Activated CD4-positive, alpha-beta T cell treated with anti-CD3 and anti-CD28 coated beads, Interleukin-2, amount 50 U/mL, for 1 hour (primary cell): ENCODE measurements around the gene C9orf50.

Source experiments
- DNase-seq: peaks from one replicate; pipeline ENCODE4 v3.0.0-alpha.2; 2020

The C9orf50 gene

DNA sequence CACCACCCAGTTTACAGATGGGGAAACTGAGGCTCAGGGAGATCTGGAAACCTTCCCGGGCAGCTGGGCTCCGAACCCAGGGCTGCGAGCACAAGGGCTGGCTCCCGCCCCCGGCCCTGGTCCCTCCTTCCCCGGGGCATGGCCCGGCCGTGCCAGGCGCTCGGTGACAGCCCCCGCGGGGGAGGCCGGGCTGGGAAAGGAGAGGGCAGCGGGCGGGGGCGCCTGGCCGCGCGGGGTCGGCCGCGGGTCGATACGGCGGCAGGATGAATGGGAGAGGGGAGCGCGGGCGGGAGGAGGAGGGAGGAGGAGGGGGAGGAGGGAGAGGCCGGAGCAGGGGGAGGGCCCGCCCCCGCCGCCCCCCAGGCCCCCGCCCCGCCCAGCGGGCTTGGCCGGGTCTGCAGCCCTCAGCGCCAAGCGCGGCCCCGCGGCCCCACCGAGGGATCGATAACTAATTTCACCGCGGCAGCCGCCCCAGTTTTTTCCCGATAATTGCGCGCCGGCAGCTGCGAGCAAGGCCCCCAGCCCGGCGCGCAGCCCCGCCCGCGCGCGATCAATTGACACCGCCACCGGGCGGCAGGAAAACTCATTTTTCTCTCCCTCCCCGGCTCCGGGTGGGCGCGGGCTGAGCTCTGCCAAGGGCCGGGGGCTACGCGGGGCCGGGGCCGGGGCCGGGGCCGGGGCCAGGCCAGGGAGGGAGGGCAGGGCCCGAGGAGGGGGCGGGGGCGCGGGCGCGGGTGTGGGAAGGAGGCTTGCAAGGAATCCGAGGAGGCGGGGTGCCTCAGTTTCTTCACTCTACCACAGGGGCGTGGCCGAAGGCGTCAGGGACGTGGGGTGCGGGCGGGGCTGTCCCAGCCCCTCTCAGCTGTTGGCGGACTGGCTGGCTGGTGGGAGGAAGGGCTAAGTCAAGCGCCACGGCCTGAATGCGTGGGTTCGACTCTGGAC lies 52.1 kb downstream of the C9orf50 start:
- DNase-seq, result peak; percentile 20

DNA sequence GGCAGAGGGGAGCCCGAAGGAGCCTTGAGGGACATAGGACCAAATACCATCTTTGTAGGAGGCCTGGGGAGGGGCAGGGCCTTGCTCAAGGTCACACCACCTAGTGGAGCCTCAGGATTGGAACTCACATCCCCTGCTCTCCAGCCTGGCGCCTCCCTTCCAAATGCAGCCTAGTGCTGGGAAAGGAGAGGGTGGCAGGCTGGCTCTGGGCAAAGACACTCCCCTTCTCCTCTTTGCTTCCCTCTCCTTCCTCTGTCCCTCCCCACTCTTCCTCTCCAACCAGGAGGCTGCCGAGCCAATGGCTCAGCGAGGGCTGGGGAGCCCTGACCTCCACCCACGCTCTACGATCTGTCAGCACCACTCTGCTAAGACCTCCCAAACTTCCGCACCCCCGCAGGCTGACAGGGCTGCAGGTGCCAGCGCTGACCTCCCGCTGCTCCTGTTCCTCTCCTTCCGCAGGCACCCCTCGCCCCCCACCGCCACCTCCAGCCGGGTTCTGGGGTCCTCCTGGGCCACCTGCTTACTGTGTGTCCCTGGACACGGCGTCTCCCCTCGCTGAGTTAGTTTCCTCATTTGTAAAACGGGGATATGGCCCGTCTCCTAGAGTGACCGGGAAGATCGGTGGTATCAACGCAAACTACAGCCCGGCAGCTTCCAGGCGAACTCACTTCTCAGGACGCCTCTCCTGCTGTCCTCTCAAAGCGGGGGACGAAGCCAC lies 52.9 kb downstream of the C9orf50 start:
- no peak for DNase-seq

DNA sequence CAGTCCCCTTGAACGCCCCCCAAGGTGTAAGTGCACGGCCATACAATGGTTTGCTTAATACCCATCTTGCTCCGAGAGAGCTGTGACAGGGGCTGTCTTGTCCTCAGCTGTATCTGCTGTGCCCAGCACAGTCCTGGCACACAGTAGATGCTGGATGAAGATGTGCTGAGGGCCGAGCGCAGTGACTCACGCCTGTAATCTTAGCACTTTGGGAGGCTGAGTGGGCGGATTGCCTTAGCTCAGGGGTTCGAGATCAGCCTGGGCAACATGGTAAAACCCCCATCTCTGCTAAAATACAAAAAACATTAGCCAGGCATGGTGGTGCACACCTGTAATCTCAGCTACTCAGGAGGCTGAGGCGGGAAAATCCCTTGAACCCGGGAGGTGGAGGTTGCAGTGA lies 53.6 kb downstream of the C9orf50 start:
- no peak for DNase-seq

DNA sequence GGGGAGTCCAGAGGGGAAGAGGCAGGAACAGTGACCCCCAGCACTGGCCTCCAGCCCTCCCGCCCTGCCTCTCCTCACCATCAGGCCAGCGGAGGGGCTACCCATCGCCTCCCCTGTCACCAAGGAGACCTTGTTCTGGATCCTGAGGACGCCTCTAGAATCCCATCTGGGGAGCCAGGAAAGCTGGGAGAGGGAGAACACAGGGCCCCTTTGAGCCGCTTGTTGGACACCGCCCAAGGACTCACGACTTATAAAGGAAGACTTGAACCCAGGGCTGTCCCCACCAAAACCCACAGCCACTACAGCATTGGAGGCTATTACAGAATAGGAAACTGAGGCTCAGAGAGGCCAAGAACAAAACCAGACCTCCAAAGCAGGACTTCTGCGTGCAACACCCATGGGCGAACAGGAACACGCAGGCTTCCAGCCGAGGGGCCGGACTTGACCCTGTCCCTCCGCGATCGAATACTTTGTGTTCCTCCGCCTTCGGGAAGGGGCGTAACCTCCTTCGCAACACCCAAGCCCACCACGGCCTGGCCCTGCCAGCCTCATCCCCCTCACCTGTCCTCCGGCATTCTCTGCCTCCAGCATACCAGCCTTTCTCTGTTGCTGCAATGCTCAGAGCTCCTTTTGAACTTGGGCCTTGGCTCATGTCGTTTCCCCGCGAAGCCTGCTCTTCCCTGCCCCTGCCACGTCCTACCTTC lies 54.2 kb downstream of the C9orf50 start:
- DNase-seq, result no peak

DNA sequence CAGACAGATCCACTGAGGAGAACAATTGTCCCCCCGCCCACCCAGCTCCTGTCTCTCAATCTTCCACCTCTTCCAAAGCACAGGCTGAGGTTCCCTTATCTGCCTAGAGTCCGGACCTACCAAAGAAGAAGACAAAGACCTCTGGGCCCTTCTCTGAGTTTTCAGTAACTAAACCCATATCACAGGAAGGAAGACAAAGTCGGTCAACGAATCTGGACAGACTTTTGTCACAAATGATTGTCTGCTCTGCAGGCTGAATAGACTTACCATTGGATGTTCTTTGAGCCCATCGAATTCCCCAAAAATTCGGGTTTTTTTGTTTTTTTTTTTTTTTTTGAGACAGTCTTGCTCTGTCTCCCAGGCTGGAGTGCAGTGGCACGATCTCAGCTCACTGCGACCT lies 58.0 kb downstream of the C9orf50 start:
- DNase-seq, result no peak

DNA sequence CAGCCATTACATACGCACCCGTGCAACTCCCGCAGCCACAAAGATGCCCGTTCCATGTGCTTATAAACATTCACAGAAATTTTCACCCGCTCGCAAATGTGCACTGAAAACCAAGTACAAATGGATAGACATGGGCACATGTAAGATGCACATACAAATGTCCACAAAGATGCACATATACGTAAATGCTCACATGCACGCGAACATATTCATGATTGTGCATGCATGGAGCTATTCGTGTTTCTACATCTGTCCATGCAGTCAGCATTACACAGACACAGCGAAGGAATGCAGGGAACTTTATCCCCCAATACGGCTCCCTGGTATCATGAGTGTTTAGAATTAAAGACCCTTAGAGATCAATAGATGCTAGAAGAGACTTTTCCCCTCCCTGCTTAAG lies 58.4 kb downstream of the C9orf50 start:
- DNase-seq, result no peak
